Measurements from ENCODE around the gene TMEM140. TPM values are rescaled to one million over a fixed set of nuclear protein-coding genes. Genes with fewer than 3 reads are reported as not detected.

TMEM140 gene
- total and polyA plus RNA-seq, 3 donors from 2014 or later: 5.1 to 11.4 (median 6.3) TPM

- H3K4me3 ChIP-seq: no peak overlapping the region
- H3K27ac ChIP-seq: no peak overlapping the region
- no peak for TF ChIP-seq POLR2A (IDR thresholded peaks at IDR 0.05)
- no peak for TF ChIP-seq CTCF (IDR thresholded peaks at IDR 0.05)
- intact Hi-C loops (cut with DNase I; ENCODE audit: low total_unique reads): no loop called here
- H3K36me3 ChIP-seq (ENCODE audit: low read depth, missing control alignments): no peaks in the 10 kb centered on the region
- H3K4me1 ChIP-seq: peaks cover 2% of the 10 kb centered on the region
- H3K27me3 ChIP-seq: no peaks in the 10 kb centered on the region
- no peaks in the 10 kb centered on the region for H3K9me3 ChIP-seq
- DNase-seq: no peak
- 96 to 100% methylated on average over 5 of the region's 5 CpGs for WGBS, 2 donors
These were observed 36.5 kb downstream of the TMEM140 start for GRCh38 chr7:135184254-135184841.

- 85 to 86% methylated on average over 5 to 7 of the region's 7 CpGs for WGBS, 2 donors
- intact Hi-C loops (cut with DNase I; ENCODE audit: low total_unique reads): no loop called here
- DNase-seq: no peak
- TF ChIP-seq POLR2A (IDR thresholded peaks at IDR 0.05): no peak
- no peak for TF ChIP-seq CTCF (IDR thresholded peaks at IDR 0.05)
- no peaks in the 10 kb centered on the region for H3K9me3 ChIP-seq
- no peaks in the 10 kb centered on the region for H3K27me3 ChIP-seq
- no peak overlapping the region for H3K27ac ChIP-seq
- H3K4me1 ChIP-seq: peaks cover 15% of the 10 kb centered on the region
- no peaks in the 10 kb centered on the region for H3K36me3 ChIP-seq (ENCODE audit: low read depth, missing control alignments)
- no peak overlapping the region for H3K4me3 ChIP-seq
These were observed 37.8 kb downstream of the TMEM140 start for GRCh38 chr7:135185471-135186260.

GRCh38 chr7:135186261-135186540 is 38.3 kb downstream of the TMEM140 start:
- Histone ChIP-seq H3K27ac (no peak overlapping the region), H3K36me3 (ENCODE audit: low read depth, missing control alignments) (no peaks in the 10 kb centered on the region), H3K4me1 (peaks cover 15% of the 10 kb centered on the region), H3K9me3 (no peaks in the 10 kb centered on the region), H3K27me3 (no peaks in the 10 kb centered on the region), H3K4me3 (no peak overlapping the region)
- 90 to 94% methylated on average over 3 of the region's 3 CpGs for WGBS, 2 donors
- TF ChIP-seq POLR2A (IDR thresholded peaks at IDR 0.05): no peak
- no peak for TF ChIP-seq CTCF (IDR thresholded peaks at IDR 0.05)
- intact Hi-C loops (cut with DNase I; ENCODE audit: low total_unique reads): no loop called here
- no peak for DNase-seq

GRCh38 chr7:135186841-135187253 is 39.0 kb downstream of the TMEM140 start:
- Histone ChIP-seq H3K4me3 (no peak overlapping the region), H3K27ac (no peak overlapping the region), H3K36me3 (ENCODE audit: low read depth, missing control alignments) (no peaks in the 10 kb centered on the region), H3K9me3 (no peaks in the 10 kb centered on the region), H3K27me3 (no peaks in the 10 kb centered on the region), H3K4me1 (peaks cover 15% of the 10 kb centered on the region)
- intact Hi-C loops (cut with DNase I; ENCODE audit: low total_unique reads): no loop called here
- 86 to 90% methylated on average over 10 to 12 of the region's 12 CpGs for WGBS, 2 donors
- DNase-seq: no peak
- no peak for TF ChIP-seq CTCF (IDR thresholded peaks at IDR 0.05)
- TF ChIP-seq POLR2A (IDR thresholded peaks at IDR 0.05): no peak
